Liver (tissue), 3 donors: Measurements from ENCODE around the gene ATP5F1D.

Source experiments
- ATF3 ChIP-seq: IDR thresholded peaks from 2 replicates; pipeline ENCODE4 v1.6.1; 2016; ENCODE audit warnings: antibody characterized with exemption
- CTCF ChIP-seq: fragments of 150-350 bp; IDR thresholded peaks from 2 replicates; pipeline ENCODE4 v1.5.1; 2017; ENCODE audit warnings: improper control_type of control experiment, low read depth, low read length; ENCODE audit not compliant: missing input control
- EGR1 ChIP-seq, 2 donors: IDR thresholded peaks; 2 replicates each; pipeline ENCODE4 v1.6.1; 2016 to 2018; ENCODE audit warnings: antibody characterized with exemption in 2 of 2, low read depth in 2 of 2
- GABPA ChIP-seq, 2 donors: IDR thresholded peaks in 1 of 2; conservative IDR thresholded peaks in 1 of 2; 2 replicates each; pipeline ENCODE4 v1.6.1; 2016; ENCODE audit warnings: antibody characterized with exemption in 2 of 2, mild to moderate bottlenecking in 1 of 2, moderate library complexity in 1 of 2
- MAX ChIP-seq: IDR thresholded peaks from 2 replicates; pipeline ENCODE4 v1.6.1; 2016; ENCODE audit warnings: antibody characterized with exemption
- RAD21 ChIP-seq, 2 donors: IDR thresholded peaks; 2 replicates each; pipeline ENCODE4 v1.6.1; 2016; ENCODE audit warnings: antibody characterized with exemption in 2 of 2, mild to moderate bottlenecking in 2 of 2
- REST ChIP-seq: IDR thresholded peaks from 2 replicates; pipeline ENCODE4 v1.6.1; 2016; ENCODE audit warnings: antibody characterized with exemption, mild to moderate bottlenecking
- SP1 ChIP-seq: IDR thresholded peaks from 2 replicates; pipeline ENCODE4 v1.6.1; 2018; ENCODE audit warnings: antibody characterized with exemption, mild to moderate bottlenecking
- TAF1 ChIP-seq: conservative IDR thresholded peaks from 2 replicates; pipeline ENCODE4 v1.6.1; 2016; ENCODE audit warnings: antibody characterized with exemption, mild to moderate bottlenecking
- YY1 ChIP-seq: IDR thresholded peaks from 2 replicates; pipeline ENCODE4 v1.6.1; 2016; ENCODE audit warnings: antibody characterized with exemption, mild to moderate bottlenecking
- TF ChIP-seq, protein P1 (sequence below): IDR thresholded peaks from 2 replicates; pipeline ENCODE4 v1.6.1; 2016; ENCODE audit warnings: antibody characterized with exemption
- donor health status: healthy.
- donor health status: healthy.

GRCh38 chr19:1224047-1224825 lies 17.3 kb upstream of the ATP5F1D start:
- no peak for TF ChIP-seq CTCF
- TF ChIP-seq RAD21 (IDR thresholded peaks at IDR 0.05) = no peak
- TF ChIP-seq GABPA (IDR thresholded peaks at IDR 0.05 in 1 of 2, conservative IDR thresholded peaks at IDR 0.05 in 1 of 2) = no peak
- no peak for TF ChIP-seq YY1
- TF ChIP-seq, protein P1, sequence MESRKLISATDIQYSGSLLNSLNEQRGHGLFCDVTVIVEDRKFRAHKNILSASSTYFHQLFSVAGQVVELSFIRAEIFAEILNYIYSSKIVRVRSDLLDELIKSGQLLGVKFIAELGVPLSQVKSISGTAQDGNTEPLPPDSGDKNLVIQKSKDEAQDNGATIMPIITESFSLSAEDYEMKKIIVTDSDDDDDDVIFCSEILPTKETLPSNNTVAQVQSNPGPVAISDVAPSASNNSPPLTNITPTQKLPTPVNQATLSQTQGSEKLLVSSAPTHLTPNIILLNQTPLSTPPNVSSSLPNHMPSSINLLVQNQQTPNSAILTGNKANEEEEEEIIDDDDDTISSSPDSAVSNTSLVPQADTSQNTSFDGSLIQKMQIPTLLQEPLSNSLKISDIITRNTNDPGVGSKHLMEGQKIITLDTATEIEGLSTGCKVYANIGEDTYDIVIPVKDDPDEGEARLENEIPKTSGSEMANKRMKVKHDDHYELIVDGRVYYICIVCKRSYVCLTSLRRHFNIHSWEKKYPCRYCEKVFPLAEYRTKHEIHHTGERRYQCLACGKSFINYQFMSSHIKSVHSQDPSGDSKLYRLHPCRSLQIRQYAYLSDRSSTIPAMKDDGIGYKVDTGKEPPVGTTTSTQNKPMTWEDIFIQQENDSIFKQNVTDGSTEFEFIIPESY = no peak
- TF ChIP-seq MAX = no peak
- no peak for TF ChIP-seq REST
- no peak for TF ChIP-seq ATF3
- TF ChIP-seq SP1 = no peak
- TF ChIP-seq EGR1 (IDR thresholded peaks at IDR 0.05; ENCODE audit: low read depth in 2 of 2) = no peak
- no peak for TF ChIP-seq TAF1
